Activated T-helper 9 cell treated with anti-CD3 and anti-CD28 coated beads, Interleukin-2, amount 50 U/mL, for 16 hours (primary cell): ENCODE data around the gene FAM20A.

ENCODE experiments used
- DNase-seq: peaks from one replicate; pipeline ENCODE4 v3.0.0-alpha.2; 2020; ENCODE audit warnings: low read depth

FAM20A gene

GRCh38 chr17:68491381-68492231 lies 109.6 kb downstream of the FAM20A start:
- DNase-seq, result no peak

- DNase-seq, result no peak
Observed at GRCh38 chr17:68489919-68490318, 111.2 kb downstream of the FAM20A start.
